Urinary bladder (tissue), 4 donors: Measurements from ENCODE around the gene GTF2IRD1. TPM values are rescaled to one million over a fixed set of nuclear protein-coding genes. Genes with fewer than 3 reads are reported as not detected.
"Not testable (repeated sequence)": the region's sequence is repeated elsewhere in the genome, so short reads cannot be mapped to it uniquely, and the experiment has no call there.

Source experiments
- DNase-seq: peaks from one replicate; pipeline ENCODE4 v3.0.0-alpha.2; 2015; ENCODE audit errors: extremely low spot score
- H3K27ac ChIP-seq: one replicate; pipeline ENCODE4 v1.5.1; 2013; ENCODE audit warnings: low read depth, mild to moderate bottlenecking, moderate library complexity
- H3K36me3 ChIP-seq: one replicate; pipeline ENCODE4 v1.6.1; 2013; ENCODE audit warnings: mild to moderate bottlenecking, moderate library complexity; ENCODE audit not compliant: insufficient read depth
- H3K4me1 ChIP-seq: one replicate; pipeline ENCODE4 v1.6.1; 2013; ENCODE audit warnings: mild to moderate bottlenecking, moderate library complexity; ENCODE audit not compliant: insufficient read depth
- H3K4me3 ChIP-seq: one replicate; pipeline ENCODE4 v1.5.1; 2013; ENCODE audit warnings: low read depth, low read length
- WGBS: extraction: QIAGEN DNeasy Blood & Tissue Kit; methylation state at CpG from one replicate; pipeline ENCODE4 v1.1.7; 2013; 5-methylcytosine and 5-hydroxymethylcytosine counted together
- polyA plus RNA-seq: library from polyadenylated mRNA; stranded (reverse); fragments of 200-250 nt; gene quantifications from one replicate; pipeline ENCODE4 v1.2.3, GENCODE V29; 2013
- total RNA-seq: library from RNA; depleted of rRNA; stranded (reverse); fragments of >200 nt; gene quantifications from one replicate; pipeline ENCODE4 v1.2.3, GENCODE V29; 2014
- donor health status: healthy with polysubstance abuse.
- donor health status: healthy.

The GTF2IRD1 gene
- total and polyA plus RNA-seq, 2 donors = 8.6 to 22.7 TPM

DNA sequence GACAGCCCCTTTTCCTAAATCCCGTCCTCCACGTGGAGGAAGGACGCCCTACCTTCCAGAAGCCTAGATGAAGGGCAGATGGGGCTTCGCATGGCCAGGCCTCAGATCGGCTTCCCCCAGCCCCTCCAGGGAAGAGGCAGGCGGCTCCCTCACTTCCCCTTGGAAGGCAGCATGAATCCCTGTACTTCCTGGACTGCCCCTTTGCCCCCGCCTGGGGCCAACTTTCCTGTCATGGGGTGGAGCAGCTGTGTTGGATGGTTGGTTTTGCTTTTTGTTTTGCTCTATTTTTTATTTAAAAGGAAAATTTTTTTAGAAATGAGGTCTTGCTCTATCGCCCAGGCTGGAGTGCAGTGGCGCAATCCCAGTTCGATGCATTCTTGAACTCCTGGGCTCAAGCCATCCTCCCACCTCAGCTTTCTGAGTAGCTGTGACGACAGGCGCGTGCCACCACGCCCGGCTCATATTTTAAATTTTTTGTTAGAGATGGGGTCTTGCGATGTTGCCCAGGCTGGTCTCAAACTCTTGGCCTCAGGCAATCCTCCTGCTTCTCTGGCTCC lies 27.2 kb downstream of the GTF2IRD1 start:
- peaks cover 5% of the 10 kb centered on the region for H3K4me1 ChIP-seq
- no peak for DNase-seq

DNA sequence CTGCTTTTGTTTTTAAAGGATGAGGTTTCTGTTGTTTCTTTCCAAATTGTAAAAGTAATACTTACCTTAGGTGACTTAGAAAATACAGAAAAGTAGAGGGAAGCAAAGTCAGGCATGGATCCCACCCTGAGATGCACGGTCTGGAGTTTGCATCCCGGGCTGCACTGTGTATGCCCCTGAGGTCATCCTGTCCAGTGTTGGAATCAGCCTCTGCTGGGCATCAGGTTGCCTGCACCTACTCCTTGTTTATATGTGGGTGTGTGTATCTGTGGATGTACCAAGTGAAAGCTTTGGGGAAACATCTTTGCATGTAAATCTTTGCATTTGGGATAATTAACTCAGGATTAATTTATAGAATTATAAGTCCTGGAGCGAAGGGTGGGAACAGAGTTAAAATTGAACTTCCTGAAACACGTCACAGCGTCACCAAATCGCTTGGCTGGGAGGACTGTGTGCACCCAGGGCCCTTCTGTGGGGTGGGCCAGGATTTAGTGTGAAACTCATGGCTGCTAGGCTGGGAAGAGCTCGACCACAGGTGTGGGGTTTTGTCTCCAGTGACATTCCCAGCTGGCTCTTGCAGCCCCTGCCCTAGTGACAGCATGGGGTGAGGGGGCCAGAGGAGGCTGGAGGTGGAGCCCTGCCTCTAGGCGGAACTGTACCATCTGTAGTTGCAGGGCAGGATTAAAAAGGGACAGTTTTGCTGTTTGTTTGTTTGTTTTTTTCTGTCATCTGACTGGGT lies 27.9 kb downstream of the GTF2IRD1 start:
- WGBS = 74% methylated on average over 8 of the region's 8 CpGs
- H3K27ac ChIP-seq = no peak overlapping the region
- no peak overlapping the region for H3K4me3 ChIP-seq
- H3K4me1 ChIP-seq = peaks cover 5% of the 10 kb centered on the region
- DNase-seq = no peak
- no peaks in the 10 kb centered on the region for H3K36me3 ChIP-seq

More for the DNA sequence above, 27.2 kb downstream of the GTF2IRD1 start:
- H3K4me3 ChIP-seq = peak overlapping the region; percentile 3
- WGBS = 37% methylated on average over 16 of the region's 16 CpGs
- H3K36me3 ChIP-seq = no peaks in the 10 kb centered on the region
- H3K27ac ChIP-seq = peak overlapping the region; percentile 93

DNA sequence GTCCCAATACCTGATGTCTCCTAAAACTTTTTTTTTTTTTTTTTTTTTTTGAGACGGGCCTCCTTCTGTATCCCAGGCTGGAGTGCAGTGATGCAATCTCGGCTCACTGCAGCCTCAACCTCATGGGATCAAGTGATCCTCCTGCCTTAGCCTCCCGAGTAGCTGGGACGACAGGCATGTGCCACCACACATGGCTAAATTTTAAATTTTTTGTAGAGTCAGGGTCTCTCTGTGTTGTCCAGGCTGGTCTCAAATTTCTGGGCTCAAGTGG lies 28.4 kb downstream of the GTF2IRD1 start:
- 91% methylated on average over 4 of the region's 4 CpGs for WGBS
- Histone ChIP-seq H3K4me3 (no peak overlapping the region), H3K4me1 (peaks cover 5% of the 10 kb centered on the region), H3K36me3 (no peaks in the 10 kb centered on the region), H3K27ac (no peak overlapping the region)
- no peak for DNase-seq

DNA sequence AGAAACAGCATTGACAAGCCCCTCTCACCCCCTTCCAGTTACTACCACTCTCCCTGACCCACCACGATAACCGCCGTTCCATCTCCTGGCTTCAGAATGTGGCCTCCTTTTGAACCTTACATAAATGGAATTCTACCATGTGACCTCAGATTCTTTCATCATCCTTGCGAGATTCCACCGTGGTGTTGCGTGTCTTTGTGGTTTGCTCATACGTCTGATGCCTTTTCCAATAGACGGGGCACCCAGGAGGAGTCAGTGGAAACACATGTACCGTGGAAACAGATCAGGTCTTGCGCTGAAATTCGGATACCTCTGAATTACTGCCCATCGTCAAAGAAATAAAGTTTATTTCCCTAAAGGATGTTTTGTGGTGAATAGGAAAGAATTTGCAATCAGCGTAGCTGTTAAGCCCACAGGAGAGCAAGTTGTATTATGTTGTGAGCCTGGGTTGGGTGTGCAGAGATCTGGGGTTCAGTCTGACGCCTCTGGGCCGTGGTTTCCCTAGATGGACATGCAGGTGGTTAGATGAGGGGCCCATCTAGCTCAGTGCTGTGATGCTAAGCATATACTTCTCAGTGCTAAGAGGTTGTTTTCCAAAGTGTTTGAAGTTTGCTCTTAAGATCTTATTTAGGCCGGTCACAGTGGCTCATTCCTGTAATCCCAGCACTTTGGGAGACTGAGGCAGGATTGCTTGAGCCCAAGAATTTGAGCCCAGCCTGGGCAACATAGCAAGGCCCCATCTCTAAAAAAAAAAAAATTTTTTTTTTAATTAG lies 29.1 kb downstream of the GTF2IRD1 start:
- WGBS = 65% methylated on average over 16 of the region's 16 CpGs
- no peak for DNase-seq
- Histone ChIP-seq H3K36me3 (no peaks in the 10 kb centered on the region), H3K27ac (no peak overlapping the region), H3K4me3 (no peak overlapping the region), H3K4me1 (peaks cover 5% of the 10 kb centered on the region)

DNA sequence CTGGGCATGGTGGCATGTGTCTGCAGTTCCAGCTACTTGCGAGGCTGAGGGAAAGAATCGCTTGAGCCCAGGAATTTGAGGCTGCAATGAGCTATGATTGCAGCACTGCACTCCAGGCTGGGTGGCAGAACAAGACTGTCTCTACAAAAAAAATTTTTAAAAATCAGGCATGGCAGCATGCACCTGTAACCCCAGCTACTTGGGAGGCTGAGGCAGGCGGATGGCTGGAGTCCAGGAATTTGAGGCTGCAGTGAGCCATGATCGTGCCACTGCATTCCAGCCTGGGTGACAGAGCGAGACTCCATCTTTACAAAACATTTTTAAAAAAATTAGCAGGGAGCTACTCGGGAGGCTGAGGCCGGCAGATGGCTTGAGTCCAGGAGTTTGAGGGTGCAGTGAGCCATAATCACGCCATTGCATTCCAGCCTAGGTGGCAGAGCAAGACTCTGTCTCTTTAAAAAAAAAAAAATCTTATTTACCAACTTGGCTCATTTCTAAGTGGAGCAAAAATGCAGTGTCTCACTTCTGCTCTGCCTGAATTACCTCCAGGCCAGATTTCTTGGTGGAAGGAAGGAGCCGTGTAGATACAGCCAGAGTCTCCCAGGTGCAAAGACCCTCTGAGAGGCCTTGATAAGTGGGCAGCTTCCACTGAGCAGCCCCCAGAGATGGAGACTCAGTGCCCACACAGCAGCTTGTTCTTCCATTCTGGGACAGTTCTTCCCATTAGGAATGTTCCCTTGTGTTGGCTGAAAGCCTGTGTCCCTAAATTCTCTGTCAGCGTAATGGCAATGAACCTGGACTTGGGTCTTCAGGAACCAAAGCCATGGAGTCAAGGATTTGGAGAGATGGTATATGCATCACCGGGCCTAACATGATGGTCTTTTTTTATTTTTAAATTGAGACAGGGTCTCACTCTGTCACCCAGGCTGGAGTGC lies 30.0 kb downstream of the GTF2IRD1 start:
- WGBS = 65% methylated on average over 11 of the region's 11 CpGs
- H3K4me3 ChIP-seq = no peak overlapping the region
- no peaks in the 10 kb centered on the region for H3K36me3 ChIP-seq
- DNase-seq = no peak
- peaks cover 5% of the 10 kb centered on the region for H3K4me1 ChIP-seq
- H3K27ac ChIP-seq = peak overlapping the region; percentile 39

DNA sequence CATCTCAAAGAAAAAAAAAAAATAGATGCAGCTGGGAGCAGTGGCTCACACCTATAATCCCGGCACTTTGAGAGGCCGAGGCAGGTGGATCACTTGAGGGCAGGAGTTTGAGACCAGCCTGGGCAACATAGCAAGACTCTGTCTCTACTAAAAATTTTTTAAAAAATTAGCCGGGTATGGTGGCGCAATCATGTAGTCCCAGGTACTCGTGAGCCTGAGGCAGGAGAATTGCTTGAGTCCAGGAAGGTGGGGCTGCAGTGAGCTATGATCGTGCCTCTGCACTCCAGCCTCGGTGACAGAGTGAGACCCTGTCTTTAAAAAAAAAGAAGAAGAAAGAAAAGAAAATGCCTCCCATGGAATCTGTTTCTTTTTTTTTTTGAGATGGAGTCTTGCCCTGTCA lies 31.9 kb downstream of the GTF2IRD1 start:
- no peaks in the 10 kb centered on the region for H3K36me3 ChIP-seq
- no peak for DNase-seq
- no peak overlapping the region for H3K27ac ChIP-seq
- no peaks in the 10 kb centered on the region for H3K4me1 ChIP-seq
- 95% methylated on average over 7 of the region's 7 CpGs for WGBS
- H3K4me3 ChIP-seq = no peak overlapping the region

DNA sequence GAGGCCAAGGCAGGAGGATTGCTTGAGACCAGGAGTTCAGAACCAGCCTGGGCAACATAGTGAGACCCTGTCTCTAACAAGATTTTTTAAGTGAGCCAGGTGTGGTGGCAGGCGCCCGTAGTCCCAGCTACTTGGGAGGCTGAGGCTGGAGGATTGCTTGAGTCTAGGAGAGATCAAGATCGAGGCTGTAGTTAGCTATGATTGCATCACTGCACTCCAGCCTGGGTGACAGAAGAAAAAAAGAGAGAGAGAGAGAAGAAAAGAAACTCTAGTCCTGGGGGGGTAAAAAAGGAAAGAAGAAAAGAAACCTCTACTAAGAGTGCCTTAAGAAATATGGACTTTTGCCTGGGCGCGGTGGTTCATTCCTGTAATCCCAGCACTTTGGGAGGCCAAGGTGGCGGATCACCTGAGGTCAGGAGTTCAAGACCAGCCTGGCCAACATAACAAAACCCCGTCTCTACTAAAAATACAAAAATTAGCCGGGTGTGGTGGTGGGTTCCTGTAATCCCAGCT lies 34.9 kb downstream of the GTF2IRD1 start:
- H3K4me1 ChIP-seq, H3K4me3 ChIP-seq, H3K27ac ChIP-seq, H3K36me3 ChIP-seq, DNase-seq: not testable (repeated sequence)
- WGBS = 93% methylated on average over 8 of the region's 8 CpGs

DNA sequence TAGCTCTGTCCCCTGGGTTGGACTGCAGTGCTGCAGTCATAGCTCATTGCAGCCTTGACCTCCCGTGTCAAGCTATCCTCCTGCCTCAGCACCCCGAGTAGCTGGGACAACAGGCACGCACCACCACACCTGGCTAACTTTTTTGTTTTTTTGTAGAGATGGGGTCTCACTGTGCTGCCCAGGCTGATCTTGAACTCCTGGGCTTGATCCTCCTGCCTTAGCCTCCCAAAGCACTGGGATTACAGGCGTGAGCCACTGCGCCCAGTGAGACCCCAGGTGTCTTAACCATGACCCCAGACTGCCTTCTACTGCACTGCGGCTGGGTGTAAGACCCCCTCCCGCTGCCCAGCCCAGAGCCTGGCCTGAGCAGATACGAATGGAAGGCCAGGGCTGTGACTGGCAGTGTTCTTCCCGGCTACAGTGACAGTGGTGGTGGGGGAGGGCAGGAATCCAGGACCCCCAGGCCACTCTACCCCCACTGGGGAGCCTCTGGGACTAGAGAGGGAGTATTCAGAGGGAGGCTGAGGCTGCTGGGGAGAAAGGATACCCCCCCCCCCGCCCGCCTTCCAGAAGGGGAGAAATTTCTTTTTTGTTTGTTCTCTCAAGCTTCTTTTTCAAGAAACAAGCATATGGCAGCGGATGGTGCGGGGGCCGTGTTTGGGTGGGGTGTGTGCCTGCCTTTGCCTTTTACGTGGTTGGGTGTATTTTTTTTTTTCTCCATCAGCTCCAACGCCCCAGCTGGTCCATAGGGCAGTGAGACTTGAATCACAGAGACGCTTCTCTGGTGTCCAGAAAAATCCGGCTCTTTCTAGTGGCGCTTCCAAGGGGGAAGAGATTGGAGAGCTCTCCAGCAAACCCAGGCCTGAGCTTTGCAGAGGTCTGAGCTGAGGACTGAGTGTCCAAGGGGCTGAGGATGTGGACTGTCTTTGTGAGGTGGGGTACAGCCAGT lies 36.6 kb downstream of the GTF2IRD1 start:
- no peak for DNase-seq
- Histone ChIP-seq H3K27ac (no peak overlapping the region), H3K4me1 (no peaks in the 10 kb centered on the region), H3K4me3 (no peak overlapping the region), H3K36me3 (no peaks in the 10 kb centered on the region)
- 80% methylated on average over 19 of the region's 19 CpGs for WGBS

DNA sequence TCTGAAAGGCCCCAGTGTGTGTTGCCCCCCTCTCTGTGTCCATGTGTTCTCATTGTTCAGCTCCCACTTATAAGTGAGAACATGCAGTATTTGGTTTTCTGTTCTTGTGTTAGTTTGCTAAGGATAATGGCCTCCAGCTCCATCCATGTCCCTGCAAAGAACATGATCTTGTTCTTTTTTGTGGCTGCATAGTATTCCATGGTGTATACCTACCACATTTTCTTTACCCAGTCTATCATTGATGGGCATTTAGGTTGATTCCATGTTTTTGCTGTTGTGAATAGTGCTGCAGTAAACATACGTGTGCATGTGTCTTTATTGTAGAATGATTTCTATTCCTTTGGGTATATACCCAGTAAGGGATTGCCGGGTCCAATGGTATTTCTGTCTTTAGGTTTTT lies 37.8 kb downstream of the GTF2IRD1 start:
- not testable (repeated sequence) for H3K4me1 ChIP-seq, H3K4me3 ChIP-seq, DNase-seq, H3K27ac ChIP-seq, H3K36me3 ChIP-seq
- WGBS = 99% methylated on average over 2 of the region's 2 CpGs

DNA sequence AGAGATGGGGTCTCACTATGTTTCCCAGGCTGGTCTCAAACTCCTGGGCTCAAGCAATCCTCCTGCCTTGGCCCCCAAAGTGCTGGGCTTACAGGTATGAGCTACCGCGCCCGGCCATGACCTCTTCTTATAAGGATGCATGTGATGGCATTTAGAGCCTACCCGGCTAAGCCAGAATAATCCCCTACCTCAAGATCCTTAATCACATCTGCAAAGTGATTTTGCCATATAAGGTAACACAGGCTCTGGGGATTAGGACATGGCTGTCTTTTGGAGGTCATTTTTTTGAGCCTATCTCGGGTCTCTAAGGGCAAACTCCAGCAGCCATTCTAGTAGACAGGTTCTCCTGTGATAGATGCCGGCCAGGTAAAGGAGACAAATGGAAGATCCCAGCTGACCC lies 39.6 kb downstream of the GTF2IRD1 start:
- Histone ChIP-seq H3K4me1 (no peaks in the 10 kb centered on the region), H3K27ac (no peak overlapping the region), H3K36me3 (no peaks in the 10 kb centered on the region), H3K4me3 (no peak overlapping the region)
- WGBS = 90% methylated on average over 6 of the region's 6 CpGs
- no peak for DNase-seq

DNA sequence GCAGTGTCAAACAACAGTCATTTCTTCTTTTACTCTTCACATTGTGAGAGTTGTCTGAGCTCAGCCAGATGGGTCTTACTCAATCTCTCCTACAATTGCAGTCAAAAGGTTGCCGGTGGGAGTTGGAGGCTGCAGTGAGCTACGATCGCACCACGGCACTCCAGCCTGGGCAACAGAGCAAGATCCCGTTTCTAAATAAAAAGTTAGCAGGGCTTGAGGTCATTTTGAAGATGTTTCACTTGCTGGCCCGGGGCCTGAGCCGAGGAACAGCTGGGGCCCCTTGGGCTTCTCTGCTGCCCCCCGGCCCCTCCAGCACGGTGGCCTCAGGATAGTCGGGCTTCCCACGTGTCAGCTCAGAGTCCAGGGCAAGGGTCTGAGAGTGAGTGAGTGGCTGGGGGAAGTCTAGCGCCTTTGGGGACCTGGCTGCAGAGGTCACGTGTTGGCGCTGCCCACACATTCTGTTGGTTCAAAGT lies 40.4 kb downstream of the GTF2IRD1 start:
- Histone ChIP-seq H3K27ac (no peak overlapping the region), H3K4me1 (no peaks in the 10 kb centered on the region), H3K36me3 (no peaks in the 10 kb centered on the region), H3K4me3 (no peak overlapping the region)
- no peak for DNase-seq
- 83% methylated on average over 14 of the region's 14 CpGs for WGBS
